Activated CD8-positive, alpha-beta T cell treated with anti-CD3 and anti-CD28 coated beads for 36 hours (primary cell): Measurements from ENCODE around the gene PIAS4. TPM values are rescaled to one million over a fixed set of nuclear protein-coding genes. Genes with fewer than 3 reads are reported as not detected.

Source experiments
- ATAC-seq: fragments of 200-7000 bp; cut with Tn5 transposase; one replicate; pipeline ENCODE4 v1.10.0; 2021; ENCODE audit warnings: mild to moderate bottlenecking, moderate library complexity
- CTCF ChIA-PET: fragments of 350-600 bp; sonication (Branson Sonifier 250); formaldehyde crosslinking; loops from one replicate; lab custom pipeline; 2021; ENCODE audit warnings: antibody characterized with exemption; lab: Charles Lee
- POLR2A ChIA-PET: fragments of 350-600 bp; sonication (Branson Sonifier 250); formaldehyde crosslinking; loops from one replicate; lab custom pipeline; 2021; ENCODE audit warnings: antibody characterized with exemption; lab: Charles Lee
- DNase-seq: peaks from one replicate; pipeline ENCODE4 v3.0.0-alpha.2; 2020
- H3K27ac Mint-ChIP-seq: one replicate; pipeline ENCODE4 v1.8.0; 2021; ENCODE audit warnings: mild to moderate bottlenecking, mixed read lengths
- H3K27me3 Mint-ChIP-seq: one replicate; pipeline ENCODE4 v1.8.0; 2021; ENCODE audit warnings: mixed read lengths
- H3K36me3 Mint-ChIP-seq: one replicate; pipeline ENCODE4 v1.8.0; 2021; ENCODE audit warnings: low read depth, mixed read lengths
- H3K4me1 Mint-ChIP-seq: one replicate; pipeline ENCODE4 v1.8.0; 2021; ENCODE audit warnings: low read depth, mixed read lengths
- H3K4me3 Mint-ChIP-seq: one replicate; pipeline ENCODE4 v1.8.0; 2021; ENCODE audit warnings: mild to moderate bottlenecking, moderate library complexity, mixed read lengths
- H3K9me3 Mint-ChIP-seq: one replicate; pipeline ENCODE4 v1.8.0; 2021; ENCODE audit warnings: mixed read lengths
- CTCF ChIP-seq: fragments of 200-600 bp; IDR thresholded peaks from one replicate; pipeline ENCODE4 v1.8.0; 2022; ENCODE audit warnings: antibody characterized with exemption, mild to moderate bottlenecking
- intact Hi-C: fragments of 100-400 bp; cut with micrococcal nuclease; formaldehyde crosslinking; loops from one replicate; pipeline ENCODE4 v1.10.0; 2022
- total RNA-seq, 2 experiments: library from RNA; stranded (reverse); gene quantifications; one replicate each; pipeline ENCODE4 v1.2.3, GENCODE V29; 2021

PIAS4 gene
- total RNA-seq, 2 experiments from 2014 or later: 22.2 TPM

- CTCF ChIA-PET: no interaction called here
- peak; percentile 81 for ATAC-seq
- Mint-ChIP-seq H3K36me3 (peaks cover 11% of the 10 kb centered on the region), H3K4me3 (peak overlapping the region; percentile 64), H3K27me3 (no peaks in the 10 kb centered on the region), H3K9me3 (no peaks in the 10 kb centered on the region), H3K4me1 (peaks cover 40% of the 10 kb centered on the region), H3K27ac (no peak overlapping the region)
- POLR2A ChIA-PET: interaction anchor here (0.8 to 1.4 kb wide), 3 partner anchors 39 to 80 kb away, joined by 3 to 5 read pairs (median 5); partner anchors contain the start of gene EEF2
- no peak for TF ChIP-seq CTCF
- DNase-seq: peak; percentile 96
- intact Hi-C loops: no loop called here
These were observed 58.1 kb downstream of the PIAS4 start for GRCh38 chr19:4065430-4066175.

GRCh38 chr19:4066176-4066606 lies 58.7 kb downstream of the PIAS4 start:
- DNase-seq: peak; percentile 73
- H3K4me1 Mint-ChIP-seq: peaks cover 36% of the 10 kb centered on the region
- CTCF ChIA-PET: no interaction called here
- peak overlapping the region; percentile 42 for H3K27ac Mint-ChIP-seq
- intact Hi-C loops: no loop called here
- H3K9me3 Mint-ChIP-seq: no peaks in the 10 kb centered on the region
- ATAC-seq: no peak
- peak overlapping the region; percentile 64 for H3K4me3 Mint-ChIP-seq
- TF ChIP-seq CTCF: no peak
- H3K36me3 Mint-ChIP-seq: peaks cover 11% of the 10 kb centered on the region
- POLR2A ChIA-PET: interaction anchor here (0.8 to 1.4 kb wide), 3 partner anchors 38 to 81 kb away, joined by 3 to 5 read pairs (median 5); partner anchors contain the start of gene EEF2
- no peaks in the 10 kb centered on the region for H3K27me3 Mint-ChIP-seq

GRCh38 chr19:4066682-4067395 lies 59.3 kb downstream of the PIAS4 start, which contains the start of gene ZBTB7A:
Gene ZBTB7A, minus strand, starts transcription at chr19:4066899. Its CDS starts 11,667 bp downstream, at chr19:4055232.
- CTCF ChIA-PET: interaction anchor here (0.7 kb wide), 1 partner anchor 17 kb away, joined by 3 read pairs; no protein-coding TSS in a partner anchor
- intact Hi-C loops: no loop called here
- peak within 1 kb of the TSS; percentile 79 for H3K27ac Mint-ChIP-seq
- peak; percentile 91 for DNase-seq
- peak; percentile 35 for ATAC-seq
- H3K4me3 Mint-ChIP-seq: peak within 1 kb of the TSS; percentile 76
- H3K27me3 Mint-ChIP-seq: no peaks in the 10 kb centered on the region
- H3K9me3 Mint-ChIP-seq: no peaks in the 10 kb centered on the region
- no peak for TF ChIP-seq CTCF
- peaks cover 11% of the 10 kb centered on the region for H3K36me3 Mint-ChIP-seq
- H3K4me1 Mint-ChIP-seq: peaks cover 33% of the 10 kb centered on the region
- POLR2A ChIA-PET: interaction anchor here (1.3 to 1.4 kb wide), 2 partner anchors 37 to 82 kb away, joined by 5 read pairs; partner anchors contain the start of gene EEF2

- Mint-ChIP-seq H3K9me3 (no peaks in the 10 kb centered on the region), H3K27me3 (no peaks in the 10 kb centered on the region), H3K4me1 (peaks cover 28% of the 10 kb centered on the region), H3K36me3 (peaks cover 11% of the 10 kb centered on the region), H3K27ac (peak overlapping the region; percentile 77), H3K4me3 (peak overlapping the region; percentile 76)
- no peak for TF ChIP-seq CTCF
- ChIA-PET POLR2A (no interaction called here), CTCF (interaction anchor here (0.7 kb wide), 1 partner anchor 17 kb away, joined by 3 read pairs; no protein-coding TSS in a partner anchor)
- DNase-seq (no peak), ATAC-seq (no peak)
- intact Hi-C loops: no loop called here
These were observed 60.0 kb downstream of the PIAS4 start for GRCh38 chr19:4067396-4068046.
